Hepatocyte (in vitro differentiated cells): ENCODE data around the gene PAEP. TPM values are rescaled to one million over a fixed set of nuclear protein-coding genes. Genes with fewer than 3 reads are reported as not detected.

Experiments used
- DNase-seq: peaks from one replicate; pipeline ENCODE4 v3.0.0-alpha.2; 2016; ENCODE audit warnings: low spot score
- H2AFZ ChIP-seq: fragments of 200-600 bp; sonication (generic); 2 replicates; pipeline ENCODE4 v1.6.0; 2016; ENCODE audit warnings: antibody characterized with exemption, mild to moderate bottlenecking
- H3K27ac ChIP-seq: fragments of 200-600 bp; sonication (generic); 2 replicates; pipeline ENCODE4 v1.5.1; 2016; ENCODE audit warnings: mild to moderate bottlenecking
- H3K27me3 ChIP-seq: fragments of 200-600 bp; sonication (generic); 2 replicates; pipeline ENCODE4 v1.6.1; 2016
- H3K36me3 ChIP-seq: fragments of 200-600 bp; sonication (generic); replicated peaks from 2 replicates; pipeline ENCODE4 v1.5.1; 2016; ENCODE audit warnings: low read depth; ENCODE audit not compliant: insufficient read depth
- H3K4me1 ChIP-seq: fragments of 200-600 bp; sonication (generic); 2 replicates; pipeline ENCODE4 v1.5.1; 2016; ENCODE audit warnings: mild to moderate bottlenecking, moderate library complexity; ENCODE audit not compliant: insufficient read depth
- H3K4me2 ChIP-seq: fragments of 200-600 bp; sonication (generic); 2 replicates; pipeline ENCODE4 v1.6.0; 2016
- H3K4me3 ChIP-seq: fragments of 200-600 bp; sonication (generic); 2 replicates; pipeline ENCODE4 v1.5.1; 2016; ENCODE audit warnings: mild to moderate bottlenecking
- H3K79me2 ChIP-seq: fragments of 200-600 bp; sonication (generic); 2 replicates; pipeline ENCODE4 v1.6.0; 2017; ENCODE audit warnings: mild to moderate bottlenecking
- H3K9me2 ChIP-seq: fragments of 200-600 bp; sonication (generic); replicated peaks from 2 replicates; pipeline ENCODE4 v1.6.0; 2017; ENCODE audit warnings: mild to moderate bottlenecking; ENCODE audit not compliant: insufficient read depth
- H3K9me3 ChIP-seq: fragments of 200-600 bp; sonication (generic); 2 replicates; pipeline ENCODE4 v1.5.1; 2016; ENCODE audit warnings: low read depth, mild to moderate bottlenecking
- H4K20me1 ChIP-seq: fragments of 200-600 bp; sonication (generic); 2 replicates; pipeline ENCODE4 v1.6.0; 2016; ENCODE audit warnings: mild to moderate bottlenecking; ENCODE audit not compliant: insufficient read depth, poor library complexity, severe bottlenecking
- CTCF ChIP-seq: fragments of 200-600 bp; sonication (generic); IDR thresholded peaks from 2 replicates; pipeline ENCODE4 v1.5.1; 2016; ENCODE audit warnings: antibody characterized with exemption, mild to moderate bottlenecking; ENCODE audit not compliant: poor library complexity
- EZH2 ChIP-seq: fragments of 200-600 bp; sonication (generic); IDR thresholded peaks from 2 replicates; pipeline ENCODE4 v1.6.1; 2016; ENCODE audit warnings: antibody characterized with exemption, mild to moderate bottlenecking, borderline replicate concordance
- EZH2phosphoT487 ChIP-seq: fragments of 200-600 bp; sonication (generic); IDR thresholded peaks from one replicate; pipeline ENCODE4 v1.6.1; 2018; ENCODE audit warnings: antibody characterized with exemption, mild to moderate bottlenecking, low read depth, moderate library complexity; ENCODE audit not compliant: unreplicated experiment, severe bottlenecking
- WGBS: methylation state at CpG from one replicate; pipeline ENCODE4 v1.1.6; 2016; ENCODE audit warnings: low lambda C conversion rate; ENCODE audit errors: missing lambda C conversion rate; 5-methylcytosine and 5-hydroxymethylcytosine counted together
- polyA plus RNA-seq: library from polyadenylated mRNA; unstranded; fragments of >200 nt; fragmentation: Nextera tagmentation; extraction: Ambion mirVana; gene quantifications from 2 replicates; pipeline ENCODE4 v1.2.1, GENCODE V29; 2016
- total RNA-seq: library from RNA; depleted of rRNA; stranded (reverse); fragments of >200 nt; gene quantifications from 2 replicates; pipeline ENCODE4 v1.2.3, GENCODE V29; 2014

The PAEP gene
- total and polyA plus RNA-seq, 2 experiments from 2014 or later, result not detected

DNA sequence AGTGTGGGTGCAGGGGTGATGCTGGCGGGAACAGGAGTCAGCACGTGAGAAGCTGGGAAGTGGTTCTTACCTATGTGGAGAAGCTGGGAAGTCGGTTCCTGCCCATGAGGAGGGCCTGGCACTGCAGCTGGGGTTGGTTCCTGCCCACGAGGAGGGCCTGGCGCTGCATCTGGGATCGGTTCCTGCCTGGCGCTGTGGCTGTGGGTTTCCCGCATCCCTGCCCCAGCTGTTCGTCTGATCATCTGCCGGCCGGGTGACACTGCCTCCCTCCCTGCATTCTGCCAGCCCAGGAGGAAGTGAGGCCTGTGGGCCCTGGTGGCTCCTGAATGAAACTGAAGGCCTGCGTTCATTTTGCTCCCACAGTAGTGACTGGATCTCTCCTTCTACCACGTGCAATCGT lies 10.5 kb upstream of the PAEP start:
- TF ChIP-seq EZH2phosphoT487, result no peak
- no peak for TF ChIP-seq CTCF
- no peak for TF ChIP-seq EZH2
- Histone ChIP-seq H3K4me3 (no peak overlapping the region), H3K36me3 (no peaks in the 10 kb centered on the region), H3K27me3 (no peaks in the 10 kb centered on the region), H3K79me2 (no peaks in the 10 kb centered on the region), H2AFZ (no peak overlapping the region), H4K20me1 (no peaks in the 10 kb centered on the region), H3K4me2 (no peak overlapping the region), H3K9me3 (no peaks in the 10 kb centered on the region), H3K4me1 (no peaks in the 10 kb centered on the region), H3K9me2 (no peaks in the 10 kb centered on the region), H3K27ac (no peak overlapping the region)
- 94% methylated on average over 13 of the region's 14 CpGs for WGBS
- DNase-seq, result no peak

GRCh38 chr9:135551456-135551855 lies 10.1 kb upstream of the PAEP start:
- no peak for DNase-seq
- WGBS, result 84% methylated on average over 9 of the region's 13 CpGs
- no peaks in the 10 kb centered on the region for H3K9me2 ChIP-seq
- H3K9me3 ChIP-seq, result no peaks in the 10 kb centered on the region
- H3K4me3 ChIP-seq, result no peak overlapping the region
- no peak overlapping the region for H3K27ac ChIP-seq
- H3K36me3 ChIP-seq, result no peaks in the 10 kb centered on the region
- H4K20me1 ChIP-seq, result no peaks in the 10 kb centered on the region
- no peak overlapping the region for H3K4me2 ChIP-seq
- H3K79me2 ChIP-seq, result no peaks in the 10 kb centered on the region
- H3K27me3 ChIP-seq, result no peaks in the 10 kb centered on the region
- H2AFZ ChIP-seq, result no peak overlapping the region
- no peaks in the 10 kb centered on the region for H3K4me1 ChIP-seq
- TF ChIP-seq EZH2phosphoT487, result no peak
- no peak for TF ChIP-seq CTCF
- no peak for TF ChIP-seq EZH2

- Histone ChIP-seq H3K27ac (no peak overlapping the region), H3K36me3 (no peaks in the 10 kb centered on the region), H3K9me3 (no peaks in the 10 kb centered on the region), H2AFZ (no peak overlapping the region), H3K4me1 (no peaks in the 10 kb centered on the region), H3K4me2 (no peak overlapping the region), H3K79me2 (no peaks in the 10 kb centered on the region), H3K9me2 (no peaks in the 10 kb centered on the region), H3K27me3 (no peaks in the 10 kb centered on the region), H3K4me3 (no peak overlapping the region), H4K20me1 (no peaks in the 10 kb centered on the region)
- TF ChIP-seq EZH2phosphoT487 (no peak), CTCF (no peak), EZH2 (no peak)
- DNase-seq, result no peak
- WGBS, result 84% methylated on average over 17 of the region's 18 CpGs
Observed at GRCh38 chr9:135552021-135552697, 9.4 kb upstream of the PAEP start.
